Measurements from ENCODE around the gene S100A7A.

Gene S100A7A

GRCh38 chr1:153431002-153431401 is 14.7 kb downstream of the S100A7A start:
- Histone ChIP-seq H3K4me1 (no peaks in the 10 kb centered on the region), H3K27me3 (peaks cover 0 to 4% of the 10 kb centered on the region in 2 donors), H3K27ac (no peak overlapping the region), H3K4me3 (no peak overlapping the region), H3K9me3 (no peaks in the 10 kb centered on the region), H3K36me3 (no peaks in the 10 kb centered on the region)
- no peak for DNase-seq
- no peak for TF ChIP-seq CTCF (IDR thresholded peaks at IDR 0.05)
- intact Hi-C loops (cut with DNase I; ENCODE audit: low total_unique reads), result no loop called here

GRCh38 chr1:153431427-153431826 is 15.1 kb downstream of the S100A7A start:
- Histone ChIP-seq H3K4me3 (no peak overlapping the region), H3K4me1 (no peaks in the 10 kb centered on the region), H3K9me3 (no peaks in the 10 kb centered on the region), H3K27me3 (peaks cover 0 to 8% of the 10 kb centered on the region in 2 donors), H3K27ac (no peak overlapping the region), H3K36me3 (no peaks in the 10 kb centered on the region)
- intact Hi-C loops (cut with DNase I; ENCODE audit: low total_unique reads), result no loop called here
- DNase-seq, result no peak
- no peak for TF ChIP-seq CTCF (IDR thresholded peaks at IDR 0.05)

GRCh38 chr1:153431928-153432327 is 15.6 kb downstream of the S100A7A start:
- DNase-seq, result no peak
- no peak for TF ChIP-seq CTCF (IDR thresholded peaks at IDR 0.05)
- H3K27ac ChIP-seq, result no peak overlapping the region
- intact Hi-C loops (cut with DNase I; ENCODE audit: low total_unique reads), result no loop called here
- no peaks in the 10 kb centered on the region for H3K36me3 ChIP-seq
- no peak overlapping the region for H3K4me3 ChIP-seq
- H3K4me1 ChIP-seq, result no peaks in the 10 kb centered on the region
- H3K9me3 ChIP-seq, result no peaks in the 10 kb centered on the region
- peaks cover 0 to 8% of the 10 kb centered on the region in 2 donors for H3K27me3 ChIP-seq

GRCh38 chr1:153432874-153433681 is 16.8 kb downstream of the S100A7A start:
- no peak for DNase-seq
- Histone ChIP-seq H3K4me1 (no peaks in the 10 kb centered on the region), H3K4me3 (no peak overlapping the region), H3K36me3 (no peaks in the 10 kb centered on the region), H3K27ac (no peak overlapping the region), H3K27me3 (peaks cover 0 to 8% of the 10 kb centered on the region in 2 donors), H3K9me3 (no peaks in the 10 kb centered on the region)
- intact Hi-C loops (cut with DNase I; ENCODE audit: low total_unique reads), result no loop called here
- no peak for TF ChIP-seq CTCF (IDR thresholded peaks at IDR 0.05)

GRCh38 chr1:153434746-153435455 is 18.6 kb downstream of the S100A7A start:
- no peak for DNase-seq
- Histone ChIP-seq H3K27me3 (peaks cover 0 to 8% of the 10 kb centered on the region in 2 donors), H3K9me3 (no peaks in the 10 kb centered on the region), H3K4me3 (no peak overlapping the region), H3K36me3 (no peaks in the 10 kb centered on the region), H3K4me1 (no peaks in the 10 kb centered on the region), H3K27ac (no peak overlapping the region)
- no peak for TF ChIP-seq CTCF (IDR thresholded peaks at IDR 0.05)
- intact Hi-C loops (cut with DNase I; ENCODE audit: low total_unique reads), result no loop called here
